Measurements from ENCODE around the gene SLC34A3. TPM values are rescaled to one million over a fixed set of nuclear protein-coding genes. Genes with fewer than 3 reads are reported as not detected.

The SLC34A3 gene
- total RNA-seq, 1 donor from 2014 or later, result not detected

- POLR2A ChIA-PET, result no interaction called here
- H3K4me1 Mint-ChIP-seq, result peaks cover 35% of the 10 kb centered on the region
- ATAC-seq (ENCODE audit: low read depth), result no peak
- H3K4me3 Mint-ChIP-seq, result no peak overlapping the region
- CTCF ChIA-PET, result no interaction called here
- TF ChIP-seq CTCF (IDR thresholded peaks at IDR 0.05), result no peak
- no peak overlapping the region for H3K27ac Mint-ChIP-seq
- no peaks in the 10 kb centered on the region for H3K27me3 Mint-ChIP-seq
- intact Hi-C loops (cut with micrococcal nuclease), result no loop called here
- no peak for DNase-seq
- no peaks in the 10 kb centered on the region for H3K9me3 Mint-ChIP-seq
- H3K36me3 Mint-ChIP-seq (ENCODE audit: low read depth), result peaks cover 72% of the 10 kb centered on the region
Observed at GRCh38 chr9:137185921-137186320, 44.8 kb upstream of the SLC34A3 start.

- Mint-ChIP-seq H3K36me3 (ENCODE audit: low read depth) (peaks cover 71% of the 10 kb centered on the region), H3K27ac (no peak overlapping the region), H3K4me3 (peak overlapping the region; percentile 42), H3K4me1 (peaks cover 36% of the 10 kb centered on the region), H3K27me3 (no peaks in the 10 kb centered on the region), H3K9me3 (no peaks in the 10 kb centered on the region)
- ATAC-seq (ENCODE audit: low read depth) (no peak), DNase-seq (no peak)
- ChIA-PET CTCF (no interaction called here), POLR2A (no interaction called here)
- intact Hi-C loops (cut with micrococcal nuclease), result no loop called here
- TF ChIP-seq CTCF (IDR thresholded peaks at IDR 0.05), result no peak
Observed at GRCh38 chr9:137186385-137186784, 44.3 kb upstream of the SLC34A3 start.

GRCh38 chr9:137187386-137187785 lies 43.3 kb upstream of the SLC34A3 start:
- Mint-ChIP-seq H3K27ac (peak overlapping the region; percentile 90), H3K36me3 (ENCODE audit: low read depth) (peaks cover 65% of the 10 kb centered on the region), H3K27me3 (no peaks in the 10 kb centered on the region), H3K9me3 (no peaks in the 10 kb centered on the region), H3K4me3 (peak overlapping the region; percentile 92), H3K4me1 (peaks cover 36% of the 10 kb centered on the region)
- DNase-seq (no peak), ATAC-seq (ENCODE audit: low read depth) (no peak)
- POLR2A ChIA-PET, result interaction anchor here (1.0 to 4.4 kb wide), 10 partner anchors 11 to 58 kb away, joined by 3 to 49 read pairs (median 18); partner anchors contain the start of genes CYSRT1, NDOR1, RNF208 and TMEM203
- CTCF ChIA-PET, result interaction anchor here (0.6 kb wide), 1 partner anchor 57 kb away, joined by 3 read pairs; no protein-coding TSS in a partner anchor
- TF ChIP-seq CTCF (IDR thresholded peaks at IDR 0.05), result no peak
- intact Hi-C loops (cut with micrococcal nuclease), result no loop called here

GRCh38 chr9:137188086-137188489 lies 42.6 kb upstream of the SLC34A3 start:
- no peak for DNase-seq
- Mint-ChIP-seq H3K36me3 (ENCODE audit: low read depth) (peaks cover 59% of the 10 kb centered on the region), H3K27ac (peak overlapping the region; percentile 90), H3K4me1 (peaks cover 36% of the 10 kb centered on the region), H3K27me3 (no peaks in the 10 kb centered on the region), H3K4me3 (peak overlapping the region; percentile 92), H3K9me3 (no peaks in the 10 kb centered on the region)
- ChIA-PET CTCF (interaction anchor here (0.6 to 2.0 kb wide), 6 partner anchors 14 to 102 kb away, joined by 3 to 13 read pairs (median 6); partner anchors contain the start of genes MAN1B1, RNF224 and TPRN), POLR2A (interaction anchor here (1.0 to 4.4 kb wide), 15 partner anchors 10 to 461 kb away, joined by 3 to 49 read pairs (median 10); partner anchors contain the start of genes CYSRT1, MAN1B1, NDOR1 and RNF208)
- no peak for TF ChIP-seq CTCF (IDR thresholded peaks at IDR 0.05)
- ATAC-seq (ENCODE audit: low read depth), result no peak
- intact Hi-C loops (cut with micrococcal nuclease), result loop anchor here (1.0 kb wide), 6 partner anchors 12 to 70 kb away; partner anchors contain the start of genes NDOR1, TMEM203 and TPRN

- ATAC-seq (ENCODE audit: low read depth) (peak; percentile 79), DNase-seq (peak; percentile 99)
- no peaks in the 10 kb centered on the region for H3K27me3 Mint-ChIP-seq
- POLR2A ChIA-PET, result interaction anchor here (0.7 to 4.4 kb wide), 24 partner anchors 8 to 462 kb away, joined by 3 to 49 read pairs (median 8); partner anchors contain the start of genes CYSRT1, MAN1B1, NDOR1 and RNF208
- H3K36me3 Mint-ChIP-seq (ENCODE audit: low read depth), result peaks cover 52% of the 10 kb centered on the region
- H3K27ac Mint-ChIP-seq, result peak within 1 kb of the TSS; percentile 91
- TF ChIP-seq CTCF (IDR thresholded peaks at IDR 0.05), result no peak
- intact Hi-C loops (cut with micrococcal nuclease), result loop anchor here (1.0 kb wide), 7 partner anchors 12 to 70 kb away; partner anchors contain the start of genes NDOR1, RNF224, TMEM203 and TPRN
- peak within 1 kb of the TSS; percentile 92 for H3K4me3 Mint-ChIP-seq
- CTCF ChIA-PET, result interaction anchor here (0.9 to 2.0 kb wide), 10 partner anchors 13 to 142 kb away, joined by 3 to 13 read pairs (median 5); partner anchors contain the start of genes MAN1B1, RNF224 and TPRN
- H3K9me3 Mint-ChIP-seq, result no peaks in the 10 kb centered on the region
- peaks cover 36% of the 10 kb centered on the region for H3K4me1 Mint-ChIP-seq
Observed at GRCh38 chr9:137188490-137189296, 42.0 kb upstream of the SLC34A3 start, which contains the start of the genes ANAPC2 and SSNA1. Gene ANAPC2 (minus strand): TSS chr9:137188560. CDS start chr9:137188532, 28 bp downstream. Gene SSNA1 (plus strand): TSS chr9:137188676. CDS start chr9:137188727, 51 bp downstream.

Data from activated B cell treated with CpG ODN at 0.5 μM for 24 hours (primary cell).